ENCODE measurements around the gene ZGPAT. TPM values are rescaled to one million over a fixed set of nuclear protein-coding genes. Genes with fewer than 3 reads are reported as not detected.
A peak's percentile ranks its signal among the peaks of the same experiment; 100 is the strongest.

Gene ZGPAT
- total RNA-seq, 1 experiment from 2014 or later = 37.9 TPM

DNA sequence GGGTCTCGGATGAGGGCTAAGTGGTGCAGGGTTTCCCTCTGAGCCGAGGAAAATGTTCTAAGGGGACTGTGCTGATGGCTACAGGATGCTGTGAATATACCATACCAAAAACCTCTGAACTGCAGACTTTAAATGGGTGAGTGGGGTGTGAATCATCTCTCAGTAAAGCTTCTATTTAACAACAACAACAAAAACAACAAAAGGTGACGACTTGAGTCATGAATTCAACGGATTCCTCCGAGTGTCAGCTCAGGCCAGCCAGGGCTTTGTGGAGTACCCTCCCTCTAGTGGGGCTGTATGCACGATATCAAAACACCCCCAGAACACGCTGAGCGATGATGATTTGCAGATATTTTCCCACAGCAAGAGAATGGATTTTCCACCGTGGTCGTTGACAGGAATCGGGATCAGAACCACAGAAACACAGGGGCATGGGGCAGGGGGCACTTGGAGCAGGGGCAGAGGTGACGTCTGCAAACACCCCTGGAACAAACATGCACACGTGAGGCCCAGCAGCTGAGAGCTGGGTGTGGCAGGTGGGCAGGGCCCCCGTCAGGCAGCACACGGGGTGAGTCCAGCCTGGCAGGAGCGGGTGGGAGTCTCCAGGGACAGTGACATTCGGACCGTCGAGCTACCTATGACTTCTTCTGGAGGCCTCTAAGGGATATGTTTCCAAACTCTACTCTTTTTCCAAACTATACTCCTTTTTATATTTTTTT is 70.4 kb downstream of the ZGPAT start:
- ChIA-PET CTCF (interaction anchor here (0.6 to 1.3 kb wide), 3 partner anchors 37 to 136 kb away, joined by 3 to 5 read pairs (median 3); no protein-coding TSS in a partner anchor), POLR2A (ENCODE audit: unreplicated experiment) (interaction anchor here (0.6 kb wide), 1 partner anchor 59 kb away, joined by 6 read pairs; no protein-coding TSS in a partner anchor)
- no peaks in the 10 kb centered on the region for H3K79me2 ChIP-seq (ENCODE audit: low read length)
- H2AFZ ChIP-seq (ENCODE audit: low read length) = no peak overlapping the region
- no peaks in the 10 kb centered on the region for H3K27me3 ChIP-seq (ENCODE audit: low read length)
- peak; percentile 75 for DNase-seq
- H3K4me1 ChIP-seq (ENCODE audit: insufficient read depth, low read length) = peaks cover 18% of the 10 kb centered on the region
- peak overlapping the region; percentile 66 for H3K4me2 ChIP-seq (ENCODE audit: low read length)
- no peak overlapping the region for H3K27ac ChIP-seq (ENCODE audit: low read length)
- no peaks in the 10 kb centered on the region for H4K20me1 ChIP-seq (ENCODE audit: low read length)
- H3K4me3 ChIP-seq (ENCODE audit: low read length) = peak overlapping the region; percentile 9; the same call in 1 of the 2 replicates
- intact Hi-C loops (cut with micrococcal nuclease) = no loop called here
- H3K9me3 ChIP-seq (ENCODE audit: low read length) = no peaks in the 10 kb centered on the region
- BruUV-seq (replicated peaks) = no TSS peak
- no peaks in the 10 kb centered on the region for H3K36me3 ChIP-seq (ENCODE audit: low read depth, low read length)
- no peak for TF ChIP-seq EZH2phosphoT487 (IDR thresholded peaks at IDR 0.05; ENCODE audit: borderline replicate concordance, low read length)
- TF ChIP-seq EZH2 (IDR thresholded peaks at IDR 0.05; ENCODE audit: low read length, unreplicated experiment) = no peak
- no peak for TF ChIP-seq CTCF (conservative IDR thresholded peaks at IDR 0.05; ENCODE audit: low read depth, low read length)
- H3K9me2 ChIP-seq (replicated peaks; ENCODE audit: low read length) = no peaks in the 10 kb centered on the region
- H3F3A ChIP-seq (ENCODE audit: low read length, unreplicated experiment) = no peaks in the 10 kb centered on the region
- no peak overlapping the region for H3K9ac ChIP-seq (ENCODE audit: low read length)
- peak; percentile 81 for ATAC-seq

- H3K4me3 ChIP-seq (ENCODE audit: low read length) = no peak overlapping the region
- H3K9me3 ChIP-seq (ENCODE audit: low read length) = no peaks in the 10 kb centered on the region
- no peak overlapping the region for H2AFZ ChIP-seq (ENCODE audit: low read length)
- DNase-seq (no peak), ATAC-seq (no peak)
- H3K4me1 ChIP-seq (ENCODE audit: insufficient read depth, low read length) = peaks cover 13% of the 10 kb centered on the region
- no peaks in the 10 kb centered on the region for H3K9me2 ChIP-seq (replicated peaks; ENCODE audit: low read length)
- BruUV-seq (replicated peaks) = no TSS peak
- CTCF ChIA-PET = interaction anchor here (1.3 kb wide), 1 partner anchor 38 kb away, joined by 5 read pairs; no protein-coding TSS in a partner anchor
- no peak overlapping the region for H3K9ac ChIP-seq (ENCODE audit: low read length)
- no peaks in the 10 kb centered on the region for H3F3A ChIP-seq (ENCODE audit: low read length, unreplicated experiment)
- H3K36me3 ChIP-seq (ENCODE audit: low read depth, low read length) = no peaks in the 10 kb centered on the region
- H3K27me3 ChIP-seq (ENCODE audit: low read length) = no peaks in the 10 kb centered on the region
- no peaks in the 10 kb centered on the region for H3K79me2 ChIP-seq (ENCODE audit: low read length)
- intact Hi-C loops (cut with micrococcal nuclease) = no loop called here
- no peaks in the 10 kb centered on the region for H4K20me1 ChIP-seq (ENCODE audit: low read length)
- POLR2A ChIA-PET (ENCODE audit: unreplicated experiment) = interaction anchor here (0.6 kb wide), 1 partner anchor 60 kb away, joined by 6 read pairs; no protein-coding TSS in a partner anchor
- TF ChIP-seq EZH2 (IDR thresholded peaks at IDR 0.05; ENCODE audit: low read length, unreplicated experiment) (no peak), EZH2phosphoT487 (IDR thresholded peaks at IDR 0.05; ENCODE audit: borderline replicate concordance, low read length) (no peak), CTCF (conservative IDR thresholded peaks at IDR 0.05; ENCODE audit: low read depth, low read length) (0 out of 2 replicates have a peak, but pooled peaks have one; percentile 18)
- no peak overlapping the region for H3K27ac ChIP-seq (ENCODE audit: low read length)
- no peak overlapping the region for H3K4me2 ChIP-seq (ENCODE audit: low read length)
These were observed 71.0 kb downstream of the ZGPAT start for GRCh38 chr20:63778857-63779256.

DNA sequence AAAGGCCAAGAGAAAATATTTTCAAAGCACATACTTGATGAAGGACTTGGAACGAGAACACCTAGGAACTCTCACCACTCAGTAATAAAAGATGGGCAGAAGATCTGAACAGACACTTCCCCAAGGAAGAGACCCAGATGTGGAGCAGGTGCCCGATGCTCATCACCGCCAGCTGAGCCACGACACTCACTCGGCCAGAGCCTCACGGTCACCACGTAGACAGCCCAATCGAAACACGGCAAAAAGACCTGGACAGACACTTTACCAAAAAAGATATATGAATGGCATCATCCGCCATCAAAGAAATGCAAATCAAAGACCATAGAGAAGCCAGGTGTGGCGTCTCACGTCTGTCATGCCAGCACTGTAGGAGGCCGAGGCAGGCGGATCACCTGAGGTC is 73.3 kb downstream of the ZGPAT start:
- Histone ChIP-seq H3K4me2 (ENCODE audit: low read length) (no peak overlapping the region), H3K27me3 (ENCODE audit: low read length) (no peaks in the 10 kb centered on the region), H3K79me2 (ENCODE audit: low read length) (no peaks in the 10 kb centered on the region), H3K4me3 (ENCODE audit: low read length) (no peak overlapping the region), H3K9ac (ENCODE audit: low read length) (no peak overlapping the region), H3K4me1 (ENCODE audit: insufficient read depth, low read length) (peaks cover 13% of the 10 kb centered on the region), H3K9me2 (replicated peaks; ENCODE audit: low read length) (no peaks in the 10 kb centered on the region), H3K36me3 (ENCODE audit: low read depth, low read length) (no peaks in the 10 kb centered on the region), H4K20me1 (ENCODE audit: low read length) (no peaks in the 10 kb centered on the region), H3K27ac (ENCODE audit: low read length) (no peak overlapping the region), H3F3A (ENCODE audit: low read length, unreplicated experiment) (no peaks in the 10 kb centered on the region), H3K9me3 (ENCODE audit: low read length) (no peaks in the 10 kb centered on the region), H2AFZ (ENCODE audit: low read length) (no peak overlapping the region)
- BruUV-seq (replicated peaks) = no TSS peak
- ATAC-seq (no peak), DNase-seq (no peak)
- POLR2A ChIA-PET (ENCODE audit: unreplicated experiment) = no interaction called here
- TF ChIP-seq EZH2phosphoT487 (IDR thresholded peaks at IDR 0.05; ENCODE audit: borderline replicate concordance, low read length) (no peak), EZH2 (IDR thresholded peaks at IDR 0.05; ENCODE audit: low read length, unreplicated experiment) (no peak), CTCF (conservative IDR thresholded peaks at IDR 0.05; ENCODE audit: low read depth, low read length) (no peak)
- CTCF ChIA-PET = no interaction called here
- intact Hi-C loops (cut with micrococcal nuclease) = loop anchor here (5.0 kb wide), 1 partner anchor 74 kb away; the partner anchor contains the start of genes ARFRP1 and ZGPAT
